NCI-H524 (cell line): ENCODE data around the gene GATB.
A peak's percentile ranks its signal among the peaks of the same experiment; 100 is the strongest.

ENCODE experiments used
- DNase-seq, 2 experiments: peaks; one replicate each; lab custom pipeline; 2025; lab: John Stamatoyannopoulos, UW

The GATB gene

DNA sequence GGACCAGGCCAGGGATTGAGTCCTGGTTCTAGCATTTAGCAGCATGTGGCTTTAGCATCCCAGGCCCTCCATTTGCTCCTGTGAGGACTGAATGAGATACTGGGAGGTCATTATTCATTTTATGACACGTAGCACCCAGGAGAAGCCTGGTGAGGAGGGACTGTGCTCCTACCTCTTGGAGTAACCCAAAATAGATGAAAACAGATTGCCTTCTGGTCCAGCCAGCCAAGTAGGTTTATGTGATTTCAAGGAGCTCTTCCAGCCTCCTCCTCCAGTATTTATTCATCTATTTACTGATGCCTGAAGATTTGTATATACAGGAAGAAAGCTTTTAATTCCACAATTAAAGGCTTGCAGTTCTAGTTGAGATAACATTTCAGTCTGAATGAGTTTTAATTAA, 109.3 kb downstream of the GATB start:
- no peak for DNase-seq

DNA sequence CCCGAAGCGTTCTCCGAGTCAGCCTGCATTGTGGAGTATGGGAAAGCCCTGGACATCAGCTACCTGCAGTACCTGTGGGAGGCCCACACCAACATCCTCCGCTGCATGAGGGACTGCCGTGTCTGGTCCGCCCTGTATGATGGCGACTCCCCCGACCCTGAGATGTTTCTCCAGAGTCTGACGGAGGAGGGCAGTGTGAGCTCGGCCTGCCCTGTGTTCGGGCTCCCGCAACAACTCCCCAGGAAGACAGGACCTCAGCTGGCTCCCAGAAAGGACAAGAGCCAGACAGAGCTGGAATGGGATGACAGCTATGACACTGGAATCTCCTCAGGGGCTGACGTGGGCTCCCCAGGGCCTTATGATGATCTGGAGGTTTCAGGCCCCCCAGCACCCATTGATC, 111.3 kb downstream of the GATB start:
- no peak for DNase-seq

DNA sequence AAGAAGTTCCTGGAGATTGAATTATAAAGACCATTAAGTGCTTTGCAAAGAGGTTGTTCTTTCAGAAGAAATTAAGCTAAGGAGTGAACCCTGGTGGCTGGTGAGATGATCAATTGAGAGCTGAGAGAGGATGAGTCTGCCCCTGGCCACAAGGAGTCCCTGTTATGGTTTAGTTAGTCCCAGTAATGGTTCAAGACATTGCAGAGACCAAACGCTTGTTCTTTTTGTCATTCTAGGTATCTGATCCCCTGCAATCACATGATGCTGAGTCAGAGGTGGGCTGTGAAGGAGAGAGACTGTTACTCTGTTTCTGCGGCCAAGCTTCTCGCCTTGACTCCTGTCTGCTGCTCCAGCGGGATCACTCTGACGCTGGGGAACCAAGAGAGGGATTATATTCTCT, 114.5 kb downstream of the GATB start:
- DNase-seq, result no peak

DNA sequence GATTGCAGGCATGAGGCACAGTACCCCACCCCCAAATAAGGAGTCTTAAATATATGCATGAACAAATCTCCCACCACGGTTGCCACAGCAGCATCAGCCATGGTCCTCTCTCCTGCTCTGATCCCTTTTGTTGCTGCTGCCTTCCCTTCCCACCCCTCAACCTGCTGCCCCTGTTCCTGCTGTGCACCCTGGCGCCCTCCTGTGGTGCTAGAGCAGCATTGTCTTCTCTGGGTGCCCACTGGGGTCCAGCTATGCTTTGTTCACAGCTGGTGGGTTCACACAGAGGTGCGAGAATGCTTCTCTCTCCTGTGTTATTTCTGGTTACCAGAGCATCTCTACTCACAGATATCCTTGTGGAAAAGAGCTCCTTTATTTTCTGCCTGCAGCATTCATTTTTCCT, 116.2 kb downstream of the GATB start:
- peak in 1 of 2 experiments; percentile 45 for DNase-seq

DNA sequence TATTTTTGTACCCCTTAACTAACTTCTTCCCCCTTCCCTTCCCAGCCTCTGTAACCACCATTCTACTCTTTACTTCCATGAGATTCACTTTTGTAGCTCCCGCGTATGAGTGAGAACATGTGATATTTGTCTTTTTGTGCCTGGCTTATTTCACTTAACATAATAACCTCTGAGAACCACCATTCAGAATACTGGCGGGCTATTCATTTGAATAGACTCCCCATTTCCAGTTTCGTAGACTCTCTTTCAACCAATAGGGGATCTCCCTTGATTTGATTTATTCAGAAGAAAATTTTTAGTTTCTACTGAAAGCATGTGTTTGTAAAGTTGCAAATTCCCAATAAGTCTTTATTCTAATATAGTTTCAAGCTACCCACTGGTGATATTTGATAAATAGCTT, 117.2 kb downstream of the GATB start:
- no peak for DNase-seq

DNA sequence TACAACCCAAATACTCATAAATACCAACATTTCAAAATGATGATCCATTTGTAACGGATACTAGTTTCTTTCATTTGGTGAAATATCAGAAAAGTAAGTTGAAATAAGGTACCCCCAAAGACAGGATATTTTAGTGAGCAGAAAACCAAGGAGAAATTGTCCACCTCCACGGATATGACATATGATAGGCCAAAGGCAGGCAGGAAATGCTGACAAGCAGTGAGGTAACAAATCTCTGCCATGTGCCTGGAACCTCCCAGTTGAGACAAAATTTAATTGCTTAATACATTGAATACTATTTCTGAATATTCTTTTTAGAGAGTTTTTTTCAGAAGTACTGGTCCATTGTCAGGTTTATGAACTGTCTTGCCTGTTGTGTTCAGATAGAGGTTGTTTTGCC, 118.8 kb downstream of the GATB start:
- no peak for DNase-seq

DNA sequence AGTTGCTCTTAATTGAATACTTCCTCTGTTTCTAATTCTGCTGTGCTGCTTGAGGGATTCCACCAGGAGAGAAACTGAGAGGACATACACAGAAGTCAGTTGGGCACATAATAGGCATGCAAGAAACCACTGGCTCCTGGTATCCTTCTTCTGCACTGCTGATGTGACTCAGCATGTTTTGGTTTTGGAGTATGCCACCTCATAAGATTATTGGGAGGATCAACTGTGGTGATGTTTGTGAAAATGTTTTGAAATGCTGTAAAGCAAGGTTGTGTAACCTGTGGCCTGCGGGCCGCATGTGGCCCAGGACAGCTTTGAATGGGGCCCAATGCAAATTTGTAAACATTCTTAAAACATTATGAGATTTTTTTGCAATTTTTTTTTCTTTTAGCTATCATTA, 119.6 kb downstream of the GATB start:
- DNase-seq, result no peak

DNA sequence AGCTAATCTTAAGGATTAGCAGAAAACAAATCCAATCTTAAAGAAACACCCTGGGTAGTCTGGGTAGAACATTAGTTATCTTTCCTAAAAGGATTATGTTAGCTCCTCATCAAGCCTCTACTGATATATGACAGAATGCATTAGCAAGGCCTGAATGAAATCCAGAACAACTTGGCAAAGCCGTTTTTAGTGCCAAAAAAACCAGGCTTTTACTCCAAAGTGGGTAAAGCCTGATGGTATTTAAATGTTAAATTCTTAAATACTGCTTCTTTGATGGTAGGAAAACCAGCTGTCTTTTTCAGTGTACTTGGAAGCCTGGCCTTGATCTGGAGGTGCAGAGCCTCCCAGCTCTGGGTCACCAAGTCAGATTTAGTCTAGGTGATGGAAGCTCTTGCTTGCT, 120.4 kb downstream of the GATB start:
- no peak for DNase-seq

DNA sequence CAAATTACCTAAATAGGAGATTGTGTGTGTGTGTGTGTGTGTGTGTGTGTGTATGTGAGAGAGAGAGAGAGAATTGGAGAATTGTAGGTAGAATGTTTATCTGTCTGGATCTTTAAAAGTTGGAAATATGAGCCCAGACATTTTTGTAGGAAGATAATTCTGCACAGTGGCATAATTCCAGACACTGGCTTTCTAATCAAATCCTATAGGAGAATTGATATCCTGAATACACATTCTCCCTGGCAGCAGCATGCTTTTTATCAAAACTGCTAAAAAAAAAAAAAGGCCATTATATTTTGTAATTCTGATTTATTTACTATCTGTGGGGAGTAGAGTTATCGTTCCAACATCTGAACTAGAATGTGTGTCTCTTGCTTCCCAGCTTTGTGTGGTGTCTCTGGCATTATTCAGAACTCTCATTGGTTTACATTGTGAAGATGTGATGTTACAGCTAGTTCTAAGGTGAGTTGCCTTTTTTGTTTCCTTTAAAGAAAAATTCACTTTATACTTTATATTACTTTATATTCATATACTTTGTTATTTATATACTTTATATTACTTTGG, 122.4 kb downstream of the GATB start:
- DNase-seq, result no peak

DNA sequence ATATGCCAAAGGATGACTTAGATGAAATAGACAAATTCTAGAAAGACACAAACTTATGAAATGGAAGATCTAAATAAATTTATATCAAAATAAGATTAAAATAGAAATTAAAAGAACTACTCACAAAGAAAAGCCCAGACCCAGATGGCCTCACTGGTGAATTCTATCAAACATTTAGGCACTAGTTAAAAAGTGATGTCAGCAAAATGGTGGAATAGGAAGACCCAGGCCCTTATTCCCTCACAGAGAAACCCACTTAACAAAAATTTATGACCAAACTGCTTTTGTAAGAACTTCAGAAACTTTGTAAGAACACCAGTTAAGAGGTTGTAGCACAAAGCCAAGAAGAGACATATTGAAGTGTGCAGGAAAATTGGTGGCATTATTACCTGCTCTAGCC, 129.5 kb downstream of the GATB start:
- no peak for DNase-seq

DNA sequence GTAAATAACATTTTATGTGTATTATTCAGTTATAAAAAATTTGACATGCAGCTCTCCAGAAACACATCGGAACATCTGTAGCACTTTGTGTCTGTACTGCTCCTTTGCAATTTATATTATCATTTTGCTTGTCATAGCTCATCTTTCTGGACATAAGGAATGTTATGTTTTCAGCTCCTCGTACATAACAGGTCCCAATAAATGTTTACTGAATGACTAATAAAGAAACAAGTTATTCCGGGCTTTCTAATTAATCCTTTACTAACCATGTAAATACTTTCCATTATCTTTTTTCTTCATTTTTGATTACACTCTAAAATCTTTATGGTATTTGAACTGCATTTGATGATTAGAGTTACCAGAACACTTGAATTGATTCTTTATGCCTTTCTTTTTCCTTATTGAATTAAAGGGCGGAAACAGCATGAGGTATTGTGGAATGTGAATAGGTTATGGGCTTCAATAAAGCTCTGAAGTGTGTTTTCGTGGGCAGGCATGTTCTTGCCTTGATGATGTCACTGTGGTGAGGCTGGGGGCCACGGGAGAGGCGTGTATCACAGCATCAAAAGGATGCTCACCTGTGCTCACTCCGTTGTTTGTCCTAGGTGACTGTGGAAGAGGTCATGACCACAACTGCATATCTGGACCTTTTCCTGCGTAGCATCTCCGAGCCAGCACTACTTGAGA, 131.6 kb downstream of the GATB start:
- DNase-seq, result no peak

DNA sequence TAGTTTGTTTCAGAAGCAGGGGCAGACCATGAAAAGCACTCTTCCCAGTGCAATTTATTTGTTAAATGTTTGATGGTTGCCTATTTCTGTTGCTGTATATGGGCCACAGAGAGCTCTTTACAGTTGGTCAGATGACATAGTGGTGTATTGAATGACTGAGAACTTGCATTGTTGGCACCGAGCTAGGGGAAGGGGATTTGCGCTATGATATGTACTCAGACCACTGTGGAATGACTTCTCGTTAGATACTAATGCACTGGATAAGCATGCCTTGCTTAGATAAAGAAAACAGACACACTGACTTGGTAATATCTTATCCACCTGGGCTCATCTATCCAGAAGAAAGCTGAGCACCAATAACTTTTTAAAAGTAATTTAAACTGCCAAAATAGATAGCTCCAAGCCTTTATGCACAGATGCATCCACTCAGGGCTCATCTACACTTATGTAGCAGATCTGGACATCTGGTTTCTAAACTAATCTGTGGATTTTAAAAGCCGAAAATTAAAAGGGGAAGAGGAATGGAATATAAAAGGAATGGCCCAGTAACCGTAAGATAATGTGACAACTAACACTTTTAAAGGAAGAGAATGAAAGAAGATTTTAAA, 132.7 kb downstream of the GATB start:
- peak in 1 of 2 experiments; percentile 56 for DNase-seq

DNA sequence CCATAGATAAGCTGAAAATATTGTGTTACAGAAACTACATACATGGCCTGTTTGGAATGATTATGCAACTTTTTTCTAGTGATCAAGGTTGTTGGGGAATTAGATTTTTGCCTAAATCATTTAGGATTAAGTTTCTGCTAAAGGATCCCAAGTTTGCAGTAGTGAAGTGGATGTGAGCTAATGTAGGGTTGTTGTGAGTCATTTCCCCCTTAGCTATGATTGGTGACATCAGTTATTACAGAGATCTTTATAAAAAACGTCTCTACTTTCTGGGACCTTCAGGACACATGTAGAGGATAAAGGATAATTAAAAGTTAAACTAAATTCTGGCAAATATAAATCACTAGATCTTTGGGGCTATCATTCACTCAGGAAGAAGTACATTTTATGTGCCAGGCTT, 133.3 kb downstream of the GATB start:
- DNase-seq, result no peak

DNA sequence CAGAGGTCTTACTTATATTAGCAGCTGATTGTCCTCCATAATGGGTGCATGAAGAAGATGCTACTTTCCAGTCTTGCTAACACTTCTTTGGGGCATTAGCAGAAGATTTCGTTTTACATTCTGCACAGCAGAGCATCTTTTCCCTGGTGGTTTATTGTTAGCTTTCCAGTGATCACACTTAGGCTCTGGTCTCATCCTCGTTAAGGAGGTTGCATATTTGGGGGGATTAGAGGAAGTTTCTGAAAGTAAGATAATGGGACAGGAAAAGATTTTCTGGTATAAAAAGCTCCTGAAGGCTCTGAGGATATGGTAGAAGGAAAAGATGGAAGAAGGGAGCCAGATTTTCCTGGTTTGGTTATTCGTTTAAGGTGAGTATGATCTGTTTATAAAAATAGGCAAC, 134.1 kb downstream of the GATB start:
- no peak for DNase-seq

DNA sequence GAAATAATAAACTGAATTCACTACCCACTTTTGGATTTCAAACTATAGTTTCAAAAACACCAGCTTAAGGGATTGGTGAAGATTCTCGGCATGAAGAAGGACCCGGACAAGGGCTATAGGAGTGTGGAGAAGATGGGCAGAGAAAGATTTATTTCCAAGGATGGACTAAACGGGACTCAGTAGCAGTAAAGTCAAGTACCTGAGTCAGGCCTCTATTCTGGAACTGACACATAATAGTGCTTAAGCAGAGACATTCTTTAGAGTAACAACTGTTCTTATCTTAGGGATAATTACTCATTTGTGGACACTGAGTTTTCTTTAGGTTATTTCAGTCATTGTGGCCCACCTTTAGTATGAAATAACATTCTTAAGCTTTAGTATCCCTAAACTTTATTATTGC, 134.6 kb downstream of the GATB start:
- DNase-seq, result no peak

DNA sequence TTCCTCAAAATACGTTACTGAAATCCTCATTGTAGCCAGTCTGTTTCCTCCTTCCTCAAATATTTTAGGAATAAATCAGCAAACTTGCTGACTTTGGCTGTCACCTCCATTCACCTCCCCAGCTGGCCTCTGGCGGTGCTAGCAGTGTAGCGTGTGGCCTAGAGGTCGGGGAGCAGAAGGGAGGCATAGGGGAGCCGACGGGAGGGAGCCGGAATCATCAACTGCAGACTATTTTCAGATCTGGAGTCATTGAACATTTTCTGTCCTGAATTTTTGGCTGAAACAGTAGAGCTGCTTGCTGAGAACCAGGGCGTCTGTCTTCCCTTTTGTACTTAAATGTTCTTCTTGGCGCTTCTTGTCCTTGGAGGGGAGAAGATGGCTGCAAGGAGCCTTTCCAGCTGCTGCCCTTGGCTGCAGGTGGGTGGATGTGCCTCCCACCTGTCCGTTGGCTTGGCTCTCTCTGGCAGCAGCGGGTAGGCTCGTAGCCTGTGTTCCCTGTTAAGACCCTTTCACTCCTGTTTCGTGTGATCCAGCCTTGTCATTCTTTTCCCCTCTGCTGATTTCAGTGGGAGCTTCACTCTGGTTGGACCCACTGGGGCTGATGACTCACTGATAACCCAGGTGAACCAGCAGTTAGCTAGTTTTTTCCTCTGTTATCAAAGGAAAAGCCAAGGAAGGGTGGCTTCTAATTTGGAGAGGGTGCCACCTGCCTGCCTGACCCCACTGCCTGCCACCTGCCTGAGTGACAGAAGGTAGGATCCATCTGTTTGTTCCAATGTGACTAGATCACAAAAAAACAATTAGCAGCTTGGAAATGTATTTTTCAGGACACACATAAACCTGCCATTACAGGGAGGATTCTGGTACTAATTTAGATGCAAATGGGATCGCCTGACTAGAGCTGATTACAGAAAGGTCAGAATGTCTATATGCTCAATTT, 135.9 kb downstream of the GATB start:
- peak in 1 of 2 experiments; percentile 36 for DNase-seq
